NCI-H2081 (cell line): ENCODE measurements around the gene STAP2.
A peak's percentile ranks its signal among the peaks of the same experiment; 100 is the strongest.

Source experiments
- DNase-seq, 2 experiments: peaks; one replicate each; lab custom pipeline; 2025; lab: John Stamatoyannopoulos, UW

STAP2 gene

GRCh38 chr19:4327252-4327876 is 11.3 kb downstream of the STAP2 start:
- DNase-seq, result no peak

- DNase-seq, result no peak
Observed at GRCh38 chr19:4326837-4327251, 11.8 kb downstream of the STAP2 start.

- DNase-seq, result no peak
Observed at GRCh38 chr19:4326215-4326836, 12.3 kb downstream of the STAP2 start.

GRCh38 chr19:4324228-4324627 is 14.4 kb downstream of the STAP2 start:
- no peak for DNase-seq

- no peak for DNase-seq
Observed at GRCh38 chr19:4323692-4324091, 14.9 kb downstream of the STAP2 start.

GRCh38 chr19:4322942-4323665 is 15.5 kb downstream of the STAP2 start:
- DNase-seq, result no peak

- no peak for DNase-seq
Observed at GRCh38 chr19:4320419-4320818, 18.2 kb downstream of the STAP2 start.

GRCh38 chr19:4319067-4319718 is 19.4 kb downstream of the STAP2 start:
- DNase-seq, result no peak

- DNase-seq, result no peak
Observed at GRCh38 chr19:4318460-4318859, 20.2 kb downstream of the STAP2 start.

GRCh38 chr19:4316956-4317355 is 21.7 kb downstream of the STAP2 start:
- DNase-seq, result no peak

- DNase-seq, result no peak
Observed at GRCh38 chr19:4313847-4314490, 24.7 kb downstream of the STAP2 start.

GRCh38 chr19:4310247-4311121 is 28.1 kb downstream of the STAP2 start:
- DNase-seq, result no peak

- DNase-seq, result no peak
Observed at GRCh38 chr19:4305659-4306058, 33.0 kb downstream of the STAP2 start.

GRCh38 chr19:4305257-4305612 is 33.4 kb downstream of the STAP2 start:
- DNase-seq, result no peak

GRCh38 chr19:4304538-4305256 is 33.9 kb downstream of the STAP2 start, which contains the start of gene FSD1:
TSS of gene FSD1 (plus strand) at chr19:4304598. CDS start at chr19:4304747, 149 bp downstream.
- DNase-seq, result peak; percentile 72 to 74

GRCh38 chr19:4303819-4304537 is 34.6 kb downstream of the STAP2 start:
- no peak for DNase-seq

- no peak for DNase-seq
Observed at GRCh38 chr19:4302243-4302640, 36.4 kb downstream of the STAP2 start, which contains the start of gene TMIGD2. TSS of gene TMIGD2 (minus strand) at chr19:4302389. CDS start at chr19:4302385, 4 bp downstream.

GRCh38 chr19:4301590-4302242 is 36.9 kb downstream of the STAP2 start:
- no peak for DNase-seq

- DNase-seq, result no peak
Observed at GRCh38 chr19:4300589-4300988, 38.0 kb downstream of the STAP2 start.
